Lung (tissue), 12 donors: ENCODE results near the gene AOAH. TPM values are rescaled to one million over a fixed set of nuclear protein-coding genes. Genes with fewer than 3 reads are reported as not detected.

Experiments
- ATAC-seq: fragments of 200-7000 bp; cut with Tn5 transposase; one replicate; pipeline ENCODE4 v1.9.1; 2020; ENCODE audit warnings: moderate number of reproducible peaks; ENCODE audit not compliant: insufficient read depth, low FRiP score
- DNase-seq, 3 donors: peaks; one replicate each; pipeline ENCODE4 v3.0.0-alpha.2; 2013 to 2017
- H3K27ac ChIP-seq, 2 donors: one replicate each; pipeline ENCODE4 v1.5.1; 2013; ENCODE audit warnings: mild to moderate bottlenecking in 2 of 2, moderate library complexity in 2 of 2, control low read depth in 1 of 2, inconsistent platforms in 1 of 2, low read depth in 1 of 2, low read length in 1 of 2
- H3K27me3 ChIP-seq, 3 donors: one replicate each; pipeline ENCODE4 v1.5.1; 2013; ENCODE audit warnings: low read length in 2 of 3; ENCODE audit not compliant: control insufficient read depth in 3 of 3, insufficient read depth in 3 of 3
- H3K36me3 ChIP-seq, 4 donors: one replicate each; pipeline ENCODE4 v1.5.1; 2013; ENCODE audit warnings: low read length in 4 of 4, mild to moderate bottlenecking in 1 of 4, moderate library complexity in 1 of 4; ENCODE audit not compliant: control insufficient read depth in 4 of 4, insufficient read depth in 4 of 4
- H3K4me1 ChIP-seq, 5 donors: one replicate each; pipeline ENCODE4 v1.5.1; 2013; ENCODE audit warnings: low read length in 5 of 5, mild to moderate bottlenecking in 2 of 5, moderate library complexity in 1 of 5; ENCODE audit not compliant: control insufficient read depth in 5 of 5, insufficient read depth in 5 of 5
- H3K4me3 ChIP-seq: one replicate; pipeline ENCODE4 v1.5.1; 2013; ENCODE audit warnings: mild to moderate bottlenecking, control low read depth, moderate library complexity
- H3K9ac ChIP-seq, 2 donors: one replicate each; pipeline ENCODE4 v1.5.1; 2013; ENCODE audit warnings: low read length in 2 of 2, control low read depth in 1 of 2; ENCODE audit not compliant: insufficient read depth in 1 of 2
- H3K9me3 ChIP-seq, 4 donors: one replicate each; pipeline ENCODE4 v1.5.1; 2013; ENCODE audit warnings: low read length in 3 of 4, mild to moderate bottlenecking in 1 of 4, moderate library complexity in 1 of 4; ENCODE audit not compliant: control insufficient read depth in 4 of 4, insufficient read depth in 3 of 4
- CTCF ChIP-seq: IDR thresholded peaks from 2 replicates; pipeline ENCODE4 v1.5.1; 2012; ENCODE audit warnings: mild to moderate bottlenecking; ENCODE audit errors: control extremely low read depth, extremely low read depth
- WGBS, 2 donors: extraction: QIAGEN DNeasy Blood & Tissue Kit; methylation state at CpG; one replicate each; pipeline ENCODE4 v1.1.7; 2013; 5-methylcytosine and 5-hydroxymethylcytosine counted together
- polyA plus RNA-seq, 2 donors: library from polyadenylated mRNA; stranded (reverse); fragments of 200-250 nt; gene quantifications; one replicate each; pipeline ENCODE4 v1.2.1, GENCODE V29; 2013
- total RNA-seq, 2 donors: library from RNA; depleted of rRNA in 1 of 2; stranded (reverse); fragments of >200 nt in 1 of 2; gene quantifications; one replicate each; pipeline ENCODE4 v1.2.1, GENCODE V29; 2014 to 2021
- donor health status: control.
- donor health status: control.
- donor health status: Bipolar disorder and iron deficiency.
- donor health status: healthy.
- donor health status: DM: yes; HTN: yes; CAD: no.

The AOAH gene
- total and polyA plus RNA-seq, 4 donors, result 4.7 to 36.4 (median 29.0) TPM

GRCh38 chr7:36535866-36536664 is 188.2 kb downstream of the AOAH start:
- ATAC-seq (no peak), DNase-seq (no peak)
- 88 to 95% methylated on average over 9 of the region's 9 CpGs for WGBS, 2 donors

GRCh38 chr7:36533717-36534116 is 190.6 kb downstream of the AOAH start:
- H3K27ac ChIP-seq, result no peak overlapping the region
- no peak for ATAC-seq
- no peak for DNase-seq
- TF ChIP-seq CTCF, result no peak
- H3K4me1 ChIP-seq, result no peaks in the 10 kb centered on the region
- H3K4me3 ChIP-seq, result no peak overlapping the region
- H3K9ac ChIP-seq, result no peak overlapping the region
- no peaks in the 10 kb centered on the region for H3K36me3 ChIP-seq
- 92% methylated on average over 6 to 7 of the region's 7 CpGs for WGBS, 2 donors
- H3K27me3 ChIP-seq, result no peaks in the 10 kb centered on the region
- no peaks in the 10 kb centered on the region for H3K9me3 ChIP-seq

More at GRCh38 chr7:36535866-36536664, 188.2 kb downstream of the AOAH start:
- Histone ChIP-seq H3K9me3 (no peaks in the 10 kb centered on the region), H3K4me3 (no peak overlapping the region), H3K27ac (no peak overlapping the region), H3K36me3 (no peaks in the 10 kb centered on the region), H3K4me1 (no peaks in the 10 kb centered on the region), H3K27me3 (no peaks in the 10 kb centered on the region), H3K9ac (no peak overlapping the region)
- TF ChIP-seq CTCF, result no peak

GRCh38 chr7:36532981-36533499 is 191.3 kb downstream of the AOAH start:
- WGBS, 2 donors, result 92 to 94% methylated on average over 5 of the region's 5 CpGs
- ATAC-seq, result no peak
- Histone ChIP-seq H3K9ac (no peak overlapping the region), H3K9me3 (no peaks in the 10 kb centered on the region), H3K4me3 (no peak overlapping the region), H3K4me1 (no peaks in the 10 kb centered on the region), H3K27ac (no peak overlapping the region), H3K27me3 (no peaks in the 10 kb centered on the region), H3K36me3 (no peaks in the 10 kb centered on the region)
- no peak for DNase-seq
- no peak for TF ChIP-seq CTCF
